GM12873 (cell line): ENCODE measurements around the gene HSD11B1L.

Source experiments
- CTCF ChIP-seq: IDR thresholded peaks from 2 replicates; pipeline ENCODE4 v1.5.1; 2012; ENCODE audit warnings: low read depth, mild to moderate bottlenecking, moderate library complexity, low read length, control low read depth; ENCODE audit not compliant: insufficient read depth; ENCODE audit errors: missing control alignments

Gene HSD11B1L

GRCh38 chr19:5641171-5641570, 39.7 kb upstream of the HSD11B1L start:
- no peak for TF ChIP-seq CTCF

- no peak for TF ChIP-seq CTCF
Observed at GRCh38 chr19:5642204-5642603, 38.6 kb upstream of the HSD11B1L start.

- no peak for TF ChIP-seq CTCF
Observed at GRCh38 chr19:5643060-5643459, 37.8 kb upstream of the HSD11B1L start.

- TF ChIP-seq CTCF = no peak
Observed at GRCh38 chr19:5644037-5644436, 36.8 kb upstream of the HSD11B1L start.

- TF ChIP-seq CTCF = no peak
Observed at GRCh38 chr19:5645409-5645808, 35.4 kb upstream of the HSD11B1L start.

- no peak for TF ChIP-seq CTCF
Observed at GRCh38 chr19:5646703-5647102, 34.1 kb upstream of the HSD11B1L start.

- TF ChIP-seq CTCF = no peak
Observed at GRCh38 chr19:5648464-5648863, 32.4 kb upstream of the HSD11B1L start.
